H1 (cell line): Measurements from ENCODE around the gene PLCH2. TPM values are rescaled to one million over a fixed set of nuclear protein-coding genes. Genes with fewer than 3 reads are reported as not detected.
A peak's percentile ranks its signal among the peaks of the same experiment; 100 is the strongest.

Experiments
- CTCF ChIA-PET: fragments of 300-600 bp; sonication (Branson Sonifier 250); formaldehyde crosslinking; loops from one replicate; lab custom pipeline; 2021; ENCODE audit not compliant: partially characterized antibody; lab: Charles Lee
- POLR2A ChIA-PET: fragments of 300-600 bp; sonication (Branson Sonifier 250); formaldehyde crosslinking; loops from one replicate; lab custom pipeline; 2021; ENCODE audit warnings: inconsistent platforms; ENCODE audit not compliant: partially characterized antibody; lab: Charles Lee
- DNase-seq, 2 experiments: peaks; one replicate each; pipeline versions ENCODE4 v3.0.0 to v3.0.0-alpha.2; 2010 to 2022; ENCODE audit warnings: low spot score in 2 of 2, low read depth in 1 of 2, mixed read lengths in 1 of 2
- FAIRE-seq: peaks from 2 replicates; lab custom pipeline; 2011; peaks lifted over from hg19 to GRCh38; lab: Jason Lieb, UNC
- H2AFZ ChIP-seq: 2 replicates; pipeline ENCODE4 v1.8.1; 2012; ENCODE audit warnings: low read length, inconsistent platforms
- H2AK5ac ChIP-seq: 2 replicates; pipeline ENCODE4 v1.6.1; 2013; ENCODE audit warnings: low read depth, low read length
- H2BK120ac ChIP-seq: replicated peaks from 2 replicates; pipeline ENCODE3; 2013; ENCODE audit warnings: low read depth, low read length, inconsistent platforms
- H2BK12ac ChIP-seq: 2 replicates; pipeline ENCODE4 v1.6.1; 2013; ENCODE audit warnings: low read depth, low read length
- H2BK15ac ChIP-seq: 2 replicates; pipeline ENCODE4 v1.6.1; 2013; ENCODE audit warnings: low read length
- H2BK20ac ChIP-seq: 2 replicates; pipeline ENCODE4 v1.6.1; 2013; ENCODE audit warnings: low read length
- H2BK5ac ChIP-seq: 2 replicates; pipeline ENCODE4 v1.6.1; 2013; ENCODE audit warnings: low read depth, low read length
- H3K14ac ChIP-seq: 2 replicates; pipeline ENCODE4 v1.6.1; 2013; ENCODE audit warnings: inconsistent platforms; ENCODE audit not compliant: insufficient read length
- H3K18ac ChIP-seq: 2 replicates; pipeline ENCODE4 v1.6.1; 2013; ENCODE audit warnings: low read length; ENCODE audit errors: extremely low read depth
- H3K23ac ChIP-seq: 2 replicates; pipeline ENCODE4 v1.6.1; 2013; ENCODE audit warnings: inconsistent platforms; ENCODE audit not compliant: insufficient read length
- H3K23me2 ChIP-seq: 2 replicates; pipeline ENCODE4 v1.6.1; 2013; ENCODE audit warnings: low read depth, low read length
- H3K27ac ChIP-seq: 2 replicates; pipeline ENCODE4 v1.6.1; 2011; ENCODE audit warnings: low read depth, low read length, inconsistent platforms
- H3K27me3 ChIP-seq, 4 experiments: replicated peaks in 1 of 4; 1 replicate in 1 of 4; 2 replicates in 3 of 4; pipeline versions ENCODE4 v1.6.1 to v1.8.1; 2011 to 2013; ENCODE audit warnings: low read length in 3 of 4, mild to moderate bottlenecking in 3 of 4, inconsistent platforms in 2 of 4, mixed read lengths in 2 of 4, moderate library complexity in 1 of 4; ENCODE audit not compliant: control insufficient read depth in 3 of 4, insufficient read depth in 3 of 4; ENCODE audit errors: extremely low read depth in 1 of 4
- H3K36me3 ChIP-seq, 4 experiments: 2 replicates each; pipeline versions ENCODE4 v1.6.1 to v1.8.1; 2011 to 2013; ENCODE audit warnings: mild to moderate bottlenecking in 4 of 4, low read length in 3 of 4, moderate library complexity in 2 of 4, control low read depth in 1 of 4, inconsistent platforms in 1 of 4; ENCODE audit not compliant: insufficient read depth in 4 of 4, control insufficient read depth in 2 of 4
- H3K4ac ChIP-seq: replicated peaks from 2 replicates; pipeline ENCODE3; 2013; ENCODE audit warnings: low read length, low read depth, mixed read lengths, inconsistent platforms; ENCODE audit not compliant: insufficient read length
- H3K4me1 ChIP-seq, 4 experiments: replicated peaks in 1 of 4; 1 replicate in 1 of 4; 2 replicates in 3 of 4; pipeline versions ENCODE4 v1.6.1 to v1.8.1; 2011 to 2013; ENCODE audit warnings: low read length in 3 of 4, inconsistent platforms in 2 of 4, mixed read lengths in 1 of 4; ENCODE audit not compliant: insufficient read depth in 4 of 4, control insufficient read depth in 3 of 4
- H3K4me2 ChIP-seq, 2 experiments: 2 replicates each; pipeline versions ENCODE4 v1.6.1 to v1.8.1; 2011 to 2013; ENCODE audit warnings: low read depth in 2 of 2, low read length in 2 of 2, control low read depth in 1 of 2, inconsistent platforms in 1 of 2, mild to moderate bottlenecking in 1 of 2; ENCODE audit not compliant: insufficient read depth in 1 of 2
- H3K4me3 ChIP-seq, 4 experiments: fragments of 200-600, 300-600 bp in 1 of 4; sonication (generic), shearing (Covaris generic), sonication (Bioruptor Twin) in 1 of 4; 2 replicates each; pipeline versions ENCODE4 v1.5.1 to v1.8.1; 2011 to 2016; ENCODE audit warnings: low read length in 4 of 4, low read depth in 3 of 4, control low read depth in 2 of 4, inconsistent platforms in 2 of 4, mild to moderate bottlenecking in 2 of 4, mixed read lengths in 1 of 4, moderate library complexity in 1 of 4; ENCODE audit not compliant: insufficient read depth in 2 of 4; ENCODE audit errors: extremely low read depth in 1 of 4
- H3K56ac ChIP-seq: replicated peaks from 2 replicates; pipeline ENCODE3; 2013; ENCODE audit warnings: low read depth, mild to moderate bottlenecking, mixed read lengths, low read length, inconsistent platforms; ENCODE audit not compliant: insufficient read length
- H3K79me1 ChIP-seq: 2 replicates; pipeline ENCODE4 v1.6.1; 2013; ENCODE audit warnings: low read depth, low read length, control low read depth
- H3K79me2 ChIP-seq, 2 experiments: 2 replicates each; pipeline versions ENCODE4 v1.6.1 to v1.8.1; 2012 to 2013; ENCODE audit warnings: low read length in 2 of 2, mild to moderate bottlenecking in 2 of 2, inconsistent platforms in 1 of 2; ENCODE audit not compliant: insufficient read depth in 2 of 2, control insufficient read depth in 1 of 2
- H3K9ac ChIP-seq, 4 experiments: replicated peaks in 1 of 4; 1 replicate in 1 of 4; 2 replicates in 3 of 4; pipeline versions ENCODE4 v1.6.1 to v1.8.1; 2011 to 2013; ENCODE audit warnings: low read depth in 3 of 4, low read length in 3 of 4, control low read depth in 2 of 4, mild to moderate bottlenecking in 2 of 4, moderate library complexity in 2 of 4, inconsistent platforms in 1 of 4; ENCODE audit errors: extremely low read depth in 1 of 4
- H3K9me3 ChIP-seq, 2 experiments: 2 replicates each; pipeline versions ENCODE4 v1.6.1 to v1.8.1; 2012 to 2013; ENCODE audit warnings: mild to moderate bottlenecking in 2 of 2, moderate library complexity in 2 of 2, control low read depth in 1 of 2, inconsistent platforms in 1 of 2, low read depth in 1 of 2, low read length in 1 of 2, mixed read lengths in 1 of 2; ENCODE audit not compliant: insufficient read depth in 2 of 2
- H4K20me1 ChIP-seq, 2 experiments: replicated peaks in 1 of 2; 2 replicates each; pipeline versions ENCODE3 to v1.8.1; 2011 to 2013; ENCODE audit warnings: inconsistent platforms in 2 of 2, low read length in 2 of 2, mild to moderate bottlenecking in 1 of 2; ENCODE audit not compliant: insufficient read depth in 2 of 2, control insufficient read depth in 1 of 2
- H4K5ac ChIP-seq: 2 replicates; pipeline ENCODE4 v1.6.1; 2013; ENCODE audit warnings: low read length, low read depth, mixed read lengths, inconsistent platforms; ENCODE audit not compliant: insufficient read length
- H4K8ac ChIP-seq: 2 replicates; pipeline ENCODE4 v1.8.0; 2013; ENCODE audit warnings: mild to moderate bottlenecking, moderate library complexity, low read length, inconsistent platforms; ENCODE audit not compliant: insufficient read depth; ENCODE audit errors: extremely low read depth
- H4K91ac ChIP-seq: replicated peaks from 2 replicates; pipeline ENCODE3; 2013; ENCODE audit warnings: low read length, mixed read lengths, inconsistent platforms; ENCODE audit not compliant: insufficient read length
- BCL11A ChIP-seq, 2 experiments: IDR thresholded peaks; one replicate each; pipeline ENCODE4 v1.6.1; 2011; ENCODE audit warnings: low read depth in 2 of 2, low read length in 2 of 2, mild to moderate bottlenecking in 2 of 2
- CTBP2 ChIP-seq: IDR thresholded peaks from 2 replicates; pipeline ENCODE4 v1.7.0; 2011; ENCODE audit warnings: borderline replicate concordance, mild to moderate bottlenecking, moderate library complexity, mixed read lengths, low read length; ENCODE audit not compliant: insufficient read depth, insufficient read length
- EZH2 ChIP-seq: fragments of 200-600 bp; sonication (generic); IDR thresholded peaks from 2 replicates; pipeline ENCODE4 v1.7.1; 2012; ENCODE audit warnings: low read depth, mild to moderate bottlenecking, moderate library complexity, low read length, inconsistent platforms; ENCODE audit not compliant: severe bottlenecking
- RAD21 ChIP-seq, 2 experiments: IDR thresholded peaks in 1 of 2; conservative IDR thresholded peaks in 1 of 2; 2 replicates each; pipeline ENCODE4 v1.6.1; 2011; ENCODE audit warnings: low read depth in 2 of 2, low read length in 2 of 2, improper control_type of control experiment in 1 of 2, inconsistent platforms in 1 of 2, mild to moderate bottlenecking in 1 of 2, moderate library complexity in 1 of 2
- RNF2 ChIP-seq: fragments of 200-900, 300-1000 bp; sonication (generic); IDR thresholded peaks from 2 replicates; pipeline ENCODE4 v1.7.1; 2016; ENCODE audit warnings: borderline replicate concordance, low read depth, mild to moderate bottlenecking, antibody characterized with exemption, low read length; ENCODE audit not compliant: poor library complexity, severe bottlenecking; ENCODE audit errors: missing control alignments
- WGBS, 2 experiments: shearing (Covaris generic) in 1 of 2; methylation state at CpG; one replicate each; pipeline versions ENCODE4 v1.1.6 to v1.1.7; 2013 to 2015; ENCODE audit warnings: low lambda C conversion rate in 2 of 2, mixed read lengths in 2 of 2, inconsistent platforms in 1 of 2, low coverage in 1 of 2, missing lambda C conversion rate in 1 of 2; ENCODE audit not compliant: insufficient replicate concordance in 2 of 2, insufficient coverage in 1 of 2, insufficient read length in 1 of 2; ENCODE audit errors: extremely low coverage in 1 of 2, missing lambda C conversion rate in 1 of 2; 5-methylcytosine and 5-hydroxymethylcytosine counted together
- polyA plus RNA-seq, 7 experiments: library from polyadenylated mRNA; depleted of rRNA in 3 of 7; stranded (reverse) in 5 of 7; unstranded in 2 of 7; fragments of >200 nt in 5 of 7; fragments of 200-250 nt in 2 of 7; gene quantifications; 1 replicate in 5 of 7; 2 replicates in 1 of 7; 4 replicates in 1 of 7; pipeline versions ENCODE4 v1.2.1 to v1.2.3, GENCODE V29; 2011 to 2013; ENCODE audit warnings: missing spikeins in 2 of 7, mixed read lengths in 2 of 7
- total RNA-seq: library from RNA; stranded (reverse); fragmentation: NEBNext Ultra II Directional; extraction: Animal tissue kit (Norgen Biotek cat#: 25700); gene quantifications from 2 replicates; pipeline ENCODE4 v1.2.1, GENCODE V29; 2021
- TF ChIP-seq, protein P1 (sequence below), 3 experiments: IDR thresholded peaks; 1 replicate in 2 of 3; 2 replicates in 1 of 3; pipeline versions ENCODE4 v1.5.1 to v1.6.1; 2011; ENCODE audit warnings: low read length in 3 of 3, mild to moderate bottlenecking in 3 of 3, inconsistent platforms in 2 of 3, low read depth in 1 of 3, moderate library complexity in 1 of 3; ENCODE audit not compliant: insufficient read depth in 1 of 3; ENCODE audit errors: control extremely low read depth in 1 of 3

The PLCH2 gene
- total and polyA plus RNA-seq, 2 of the 8 experiments (the other 6 are each of a cell fraction or from before 2014, with no cell fraction given) = 0.14 to 0.19 TPM

DNA sequence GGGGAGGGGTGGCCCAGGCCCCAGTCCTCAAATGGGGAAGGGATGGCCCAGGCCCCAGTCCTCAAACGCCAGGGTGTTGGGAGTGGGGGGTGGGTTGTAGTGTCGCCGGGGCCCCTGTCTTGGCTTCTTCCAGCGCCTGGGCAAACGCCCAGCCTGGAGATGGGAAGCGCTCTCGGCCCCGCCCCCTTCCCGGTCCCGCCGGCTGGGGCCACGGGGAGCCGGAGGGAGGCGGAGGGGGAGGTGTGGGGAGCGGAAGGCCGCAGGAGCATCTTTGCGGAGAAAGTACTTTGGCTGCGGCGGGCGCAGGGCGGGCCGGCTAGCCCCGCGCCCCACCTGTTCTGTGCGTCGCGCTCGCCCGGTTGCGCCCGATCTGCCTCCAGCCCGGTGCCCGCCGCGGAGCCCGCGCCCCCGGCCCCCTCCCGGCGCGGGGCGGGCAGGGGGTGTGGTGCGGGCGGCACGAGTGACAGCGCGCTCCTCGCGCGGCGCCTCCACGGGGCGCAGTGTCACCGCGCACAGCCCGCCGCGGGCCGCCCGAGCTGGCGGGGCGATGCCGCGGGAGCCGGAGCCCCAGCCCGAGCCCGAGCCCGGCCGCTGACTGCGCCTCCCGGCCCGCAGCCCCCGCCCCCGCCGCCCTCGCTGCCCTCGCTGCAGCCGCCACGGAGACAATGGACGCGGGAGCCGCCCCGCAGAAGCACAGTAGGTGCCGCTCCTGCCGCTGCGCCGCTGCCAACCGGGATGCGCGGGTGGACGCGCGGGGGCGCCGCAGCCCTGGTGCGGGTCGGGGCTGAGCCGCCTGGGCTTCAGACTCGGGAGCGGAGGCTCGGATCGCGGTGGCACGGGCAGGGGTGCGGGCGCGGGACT is 32.6 kb upstream of the PLCH2 start:
- Histone ChIP-seq H3K79me1 (no peaks in the 10 kb centered on the region), H2BK12ac (no peak overlapping the region), H3K4me2 (peak overlapping the region; percentile 1 to 61; a peak in 3 of 4 replicates), H2BK15ac (no peak overlapping the region; the same call in 1 of the 2 replicates), H3K14ac (no peak overlapping the region), H3K18ac (no peak overlapping the region), H4K8ac (peak overlapping the region; percentile 89; the same call in 1 of the 2 replicates), H3K4me3 (peak overlapping the region in 2 of 4 experiments; percentile 10 to 51; a peak in 5 of 8 replicates), H3K23ac (no peak overlapping the region), H2BK20ac (no peak overlapping the region), H2BK5ac (no peak overlapping the region), H3K27ac (no peak overlapping the region), H4K91ac (no peak overlapping the region), H2BK120ac (no peak overlapping the region), H3K9ac (no peak overlapping the region), H3K23me2 (no peaks in the 10 kb centered on the region; the same call in 1 of the 2 replicates), H4K5ac (no peak overlapping the region), H3K4me1 (peaks cover 0 to 18% (median 10%) of the 10 kb centered on the region in 4 experiments; a peak in 4 of 7 replicates), H3K79me2 (no peaks in the 10 kb centered on the region), H2AK5ac (no peak overlapping the region), H3K4ac (no peak overlapping the region), H3K56ac (no peak overlapping the region), H2AFZ (no peak overlapping the region), H4K20me1 (peaks cover 0 to 3% of the 10 kb centered on the region in 2 experiments), H3K27me3 (peaks cover 18 to 34% (median 30%) of the 10 kb centered on the region in 4 experiments), H3K9me3 (no peaks in the 10 kb centered on the region), H3K36me3 (no peaks in the 10 kb centered on the region)
- FAIRE-seq (no peak), DNase-seq (peak in 1 of 2 experiments; percentile 76)
- 7% methylated on average over 50 of the region's 107 CpGs; no CpG with 5 or more reads in 1 of the 2 experiments for WGBS, 2 experiments
- ChIA-PET POLR2A (interaction anchor here (1.1 to 1.3 kb wide), 2 partner anchors 30 to 83 kb away, joined by 3 to 5 read pairs; partner anchors contain the start of genes PANK4 and PEX10), CTCF (interaction anchor here (0.6 to 2.5 kb wide), 15 partner anchors 9 to 981 kb away, joined by 3 to 11 read pairs (median 4); partner anchors contain the start of gene FAAP20)
- TF ChIP-seq, protein P1, sequence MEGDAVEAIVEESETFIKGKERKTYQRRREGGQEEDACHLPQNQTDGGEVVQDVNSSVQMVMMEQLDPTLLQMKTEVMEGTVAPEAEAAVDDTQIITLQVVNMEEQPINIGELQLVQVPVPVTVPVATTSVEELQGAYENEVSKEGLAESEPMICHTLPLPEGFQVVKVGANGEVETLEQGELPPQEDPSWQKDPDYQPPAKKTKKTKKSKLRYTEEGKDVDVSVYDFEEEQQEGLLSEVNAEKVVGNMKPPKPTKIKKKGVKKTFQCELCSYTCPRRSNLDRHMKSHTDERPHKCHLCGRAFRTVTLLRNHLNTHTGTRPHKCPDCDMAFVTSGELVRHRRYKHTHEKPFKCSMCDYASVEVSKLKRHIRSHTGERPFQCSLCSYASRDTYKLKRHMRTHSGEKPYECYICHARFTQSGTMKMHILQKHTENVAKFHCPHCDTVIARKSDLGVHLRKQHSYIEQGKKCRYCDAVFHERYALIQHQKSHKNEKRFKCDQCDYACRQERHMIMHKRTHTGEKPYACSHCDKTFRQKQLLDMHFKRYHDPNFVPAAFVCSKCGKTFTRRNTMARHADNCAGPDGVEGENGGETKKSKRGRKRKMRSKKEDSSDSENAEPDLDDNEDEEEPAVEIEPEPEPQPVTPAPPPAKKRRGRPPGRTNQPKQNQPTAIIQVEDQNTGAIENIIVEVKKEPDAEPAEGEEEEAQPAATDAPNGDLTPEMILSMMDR (IDR thresholded peaks at IDR 0.05; ENCODE audit: control extremely low read depth in 1 of 3, insufficient read depth in 1 of 3, low read depth in 1 of 3, low read length in 3 of 3) = peak in 2 of 3 experiments; percentile 24 to 54; a peak in 3 of 4 replicates
- TF ChIP-seq RAD21 (IDR thresholded peaks at IDR 0.05 in 1 of 2, conservative IDR thresholded peaks at IDR 0.05 in 1 of 2; ENCODE audit: low read depth in 2 of 2, low read length in 2 of 2) (peak; percentile 51 to 71), CTBP2 (peak; percentile 8), BCL11A (IDR thresholded peaks at IDR 0.05; ENCODE audit: low read depth in 2 of 2, low read length in 2 of 2) (no peak), RNF2 (peak; percentile 27), EZH2 (peak; percentile 50)
